ENCODE data around the gene TPP2. TPM values are rescaled to one million over a fixed set of nuclear protein-coding genes. Genes with fewer than 3 reads are reported as not detected.

TPP2 gene
- total RNA-seq, 1 donor from 2014 or later, result 84.6 TPM

GRCh38 chr13:102679449-102680132 is 82.8 kb downstream of the TPP2 start:
- Mint-ChIP-seq H3K4me3 (ENCODE audit: unreplicated experiment) (no peak overlapping the region), H3K27me3 (ENCODE audit: unreplicated experiment) (peaks cover 2% of the 10 kb centered on the region), H3K4me1 (ENCODE audit: low read depth, unreplicated experiment) (peaks cover 13% of the 10 kb centered on the region), H3K9me3 (ENCODE audit: unreplicated experiment) (no peaks in the 10 kb centered on the region), H3K27ac (ENCODE audit: unreplicated experiment) (no peak overlapping the region), H3K36me3 (ENCODE audit: unreplicated experiment) (no peaks in the 10 kb centered on the region)
- no peak for TF ChIP-seq CTCF (IDR thresholded peaks at IDR 0.05; ENCODE audit: partially characterized antibody, unreplicated experiment)
- no peak for DNase-seq

GRCh38 chr13:102680133-102680717 is 83.4 kb downstream of the TPP2 start:
- Mint-ChIP-seq H3K36me3 (ENCODE audit: unreplicated experiment) (no peaks in the 10 kb centered on the region), H3K9me3 (ENCODE audit: unreplicated experiment) (no peaks in the 10 kb centered on the region), H3K4me3 (ENCODE audit: unreplicated experiment) (no peak overlapping the region), H3K4me1 (ENCODE audit: low read depth, unreplicated experiment) (peaks cover 13% of the 10 kb centered on the region), H3K27ac (ENCODE audit: unreplicated experiment) (no peak overlapping the region), H3K27me3 (ENCODE audit: unreplicated experiment) (peaks cover 2% of the 10 kb centered on the region)
- TF ChIP-seq CTCF (IDR thresholded peaks at IDR 0.05; ENCODE audit: partially characterized antibody, unreplicated experiment), result no peak
- DNase-seq, result no peak

GRCh38 chr13:102680842-102681740 is 84.3 kb downstream of the TPP2 start:
- TF ChIP-seq CTCF (IDR thresholded peaks at IDR 0.05; ENCODE audit: partially characterized antibody, unreplicated experiment), result no peak
- peaks cover 13% of the 10 kb centered on the region for H3K4me1 Mint-ChIP-seq (ENCODE audit: low read depth, unreplicated experiment)
- DNase-seq, result no peak
- H3K27me3 Mint-ChIP-seq (ENCODE audit: unreplicated experiment), result peaks cover 2% of the 10 kb centered on the region
- H3K36me3 Mint-ChIP-seq (ENCODE audit: unreplicated experiment), result no peaks in the 10 kb centered on the region
- peak overlapping the region; percentile 7 for H3K27ac Mint-ChIP-seq (ENCODE audit: unreplicated experiment)
- no peaks in the 10 kb centered on the region for H3K9me3 Mint-ChIP-seq (ENCODE audit: unreplicated experiment)
- peak overlapping the region; percentile 3 for H3K4me3 Mint-ChIP-seq (ENCODE audit: unreplicated experiment)

GRCh38 chr13:102682211-102682610 is 85.4 kb downstream of the TPP2 start:
- no peak for DNase-seq
- Mint-ChIP-seq H3K36me3 (ENCODE audit: unreplicated experiment) (no peaks in the 10 kb centered on the region), H3K9me3 (ENCODE audit: unreplicated experiment) (no peaks in the 10 kb centered on the region), H3K27me3 (ENCODE audit: unreplicated experiment) (peaks cover 2% of the 10 kb centered on the region), H3K4me1 (ENCODE audit: low read depth, unreplicated experiment) (peaks cover 13% of the 10 kb centered on the region), H3K27ac (ENCODE audit: unreplicated experiment) (no peak overlapping the region), H3K4me3 (ENCODE audit: unreplicated experiment) (no peak overlapping the region)
- TF ChIP-seq CTCF (IDR thresholded peaks at IDR 0.05; ENCODE audit: partially characterized antibody, unreplicated experiment), result no peak
